ENCODE results near the gene NDNF.

The NDNF gene

DNA sequence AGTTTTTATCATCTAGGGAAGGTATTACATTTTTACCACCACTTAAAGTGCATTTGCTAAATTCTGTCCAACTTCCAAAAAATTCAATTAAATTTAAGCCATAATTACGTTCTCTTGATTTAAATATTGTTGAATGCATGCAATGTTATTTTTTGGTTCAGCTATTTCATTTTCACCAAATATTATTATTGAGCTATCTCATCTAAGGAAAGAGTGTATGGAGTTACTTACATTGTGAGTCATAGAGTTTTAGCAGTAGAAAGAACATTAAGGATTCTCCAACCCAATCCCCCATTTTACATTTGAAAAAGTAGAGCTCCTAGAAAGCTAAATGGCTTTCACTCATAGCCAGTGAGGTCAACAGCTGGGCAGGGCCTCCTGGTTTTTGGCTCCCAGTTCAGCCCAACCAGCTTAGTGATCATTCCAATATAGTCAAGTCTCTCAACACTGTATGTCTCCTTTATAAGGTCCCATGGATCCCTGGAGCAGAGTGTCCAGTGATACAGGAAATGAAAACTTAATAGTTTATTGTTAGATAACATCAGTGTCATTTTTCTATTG is 60.5 kb downstream of the NDNF start:
- DNase-seq, result no peak

DNA sequence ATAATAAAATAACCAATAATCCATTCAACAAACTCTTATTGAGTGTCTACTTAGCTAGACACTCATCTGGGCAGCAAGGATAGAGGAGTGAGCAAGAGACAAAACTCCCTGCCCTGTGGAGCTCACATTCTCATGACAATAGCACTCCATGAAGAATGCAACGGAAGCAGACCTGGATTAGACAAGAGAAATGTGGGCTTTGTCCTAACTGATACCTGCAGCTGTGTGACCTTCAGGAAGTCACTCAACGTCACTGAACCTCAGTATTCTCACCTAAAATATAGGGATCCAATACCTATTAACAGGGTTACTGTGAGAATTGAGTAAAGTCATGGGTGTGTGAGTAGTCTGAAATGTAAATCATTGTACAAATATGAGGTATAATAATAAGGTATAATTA is 61.2 kb downstream of the NDNF start:
- no peak for DNase-seq

DNA sequence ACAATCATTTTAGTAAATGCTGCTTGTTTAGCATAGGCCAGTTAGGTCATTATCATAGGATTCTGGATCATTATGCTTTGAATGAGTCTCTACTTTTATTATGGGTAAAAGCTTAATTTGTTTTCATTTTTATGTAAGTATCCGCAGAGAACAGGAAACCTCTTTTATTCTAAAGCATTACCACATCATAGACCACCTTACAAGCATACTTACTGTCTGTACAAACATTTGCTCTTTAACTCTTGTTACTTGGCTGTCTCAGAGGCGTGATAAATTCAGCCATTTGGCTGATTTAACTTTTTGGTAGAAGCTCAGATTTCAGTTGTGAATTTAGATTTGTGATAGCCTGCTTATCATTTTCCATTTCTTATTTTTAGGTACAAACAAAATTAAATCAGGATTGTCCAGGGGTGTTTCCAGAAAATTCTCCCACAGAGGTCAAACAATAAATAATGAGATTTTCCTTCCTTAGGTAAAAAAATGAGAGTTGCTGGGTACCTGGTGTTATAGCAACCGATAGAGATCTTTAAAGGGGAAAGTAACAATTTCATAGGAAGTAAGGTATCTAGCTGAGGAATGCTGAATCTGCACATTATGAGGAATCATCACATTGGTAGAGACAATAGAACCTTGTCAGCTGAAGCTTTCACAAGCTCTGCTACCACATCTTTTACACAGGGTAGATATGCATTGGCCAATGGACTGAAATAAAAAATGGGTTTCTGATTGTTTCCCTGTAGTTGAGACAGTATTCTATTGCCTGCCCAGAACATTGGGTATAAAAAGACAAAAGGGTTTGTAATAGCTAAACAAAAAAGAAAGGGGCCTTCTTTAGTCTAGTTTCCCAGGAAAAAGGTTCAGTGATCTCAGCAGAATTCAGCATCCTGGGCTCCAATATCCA is 62.5 kb downstream of the NDNF start:
- no peak for DNase-seq

DNA sequence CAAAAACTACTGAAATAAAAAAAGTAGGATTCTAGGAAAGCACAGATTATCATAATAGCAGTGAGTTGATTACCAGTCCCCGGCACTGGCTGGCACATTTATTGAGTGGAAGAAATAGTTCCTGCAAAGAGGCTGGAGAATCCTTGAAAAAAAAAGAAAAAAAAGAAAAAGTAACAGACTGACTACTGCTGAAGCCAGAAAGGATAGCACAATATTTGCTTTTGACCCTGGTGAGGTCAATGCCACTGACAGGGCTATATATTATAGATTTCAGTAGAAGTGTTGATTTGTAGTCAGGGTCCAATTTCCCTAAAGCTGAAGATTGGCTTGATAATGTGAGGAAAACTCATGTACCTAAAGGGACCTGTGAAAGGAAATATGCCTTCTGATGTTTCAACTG is 64.7 kb downstream of the NDNF start:
- no peak for DNase-seq

DNA sequence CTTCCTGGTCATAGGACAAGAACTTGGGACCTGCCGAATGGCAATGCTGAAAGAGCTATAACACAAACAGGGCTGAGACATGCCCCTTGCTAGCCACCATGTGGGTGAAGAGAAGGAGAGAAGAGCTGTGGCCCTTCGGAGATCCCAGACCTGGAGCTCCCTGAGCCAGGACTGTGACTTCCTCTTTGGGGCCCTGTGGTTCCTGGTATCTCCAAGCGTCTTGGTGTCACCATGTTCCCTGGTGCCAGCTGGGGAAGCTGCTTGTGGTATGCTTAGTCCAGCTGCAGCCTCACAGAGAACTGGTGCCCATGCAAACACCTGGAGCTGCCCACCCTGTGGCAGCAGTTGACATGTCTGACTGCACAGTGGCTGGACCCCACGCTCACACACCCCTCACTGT is 68.5 kb downstream of the NDNF start:
- DNase-seq, result no peak

DNA sequence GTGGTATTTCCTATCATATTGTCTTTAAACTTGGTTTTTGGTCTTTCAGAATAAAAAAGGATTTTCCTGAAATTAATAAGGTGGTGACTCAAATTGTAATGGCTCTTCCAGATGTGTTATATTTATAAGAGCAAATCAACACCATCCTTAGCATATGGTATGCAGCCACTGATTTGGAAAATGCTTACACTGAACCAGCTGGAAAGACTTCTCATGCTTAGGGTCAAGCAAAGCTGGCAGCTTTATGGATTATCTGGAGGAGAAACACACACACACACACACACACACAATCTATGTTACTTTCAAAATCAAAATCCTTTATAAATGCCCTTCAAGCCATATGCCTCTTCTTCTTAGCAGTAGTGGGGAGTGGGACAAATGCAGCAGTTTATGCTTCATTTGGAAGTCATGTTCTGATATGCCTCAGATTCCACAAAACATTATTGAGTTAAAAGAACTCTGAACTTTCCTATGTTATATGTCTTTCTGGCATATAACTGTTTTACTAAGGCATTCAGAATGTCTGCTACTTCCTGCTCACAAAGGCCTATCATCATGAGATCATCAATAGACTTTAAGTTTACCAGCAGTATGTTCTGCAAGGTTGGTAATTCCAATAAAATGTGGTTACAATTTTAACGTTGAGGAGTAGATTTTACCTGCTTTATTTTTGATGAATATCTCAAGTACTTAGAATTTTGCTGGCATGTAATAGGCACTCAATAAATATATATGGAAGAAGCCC is 76.9 kb downstream of the NDNF start:
- DNase-seq, result no peak

DNA sequence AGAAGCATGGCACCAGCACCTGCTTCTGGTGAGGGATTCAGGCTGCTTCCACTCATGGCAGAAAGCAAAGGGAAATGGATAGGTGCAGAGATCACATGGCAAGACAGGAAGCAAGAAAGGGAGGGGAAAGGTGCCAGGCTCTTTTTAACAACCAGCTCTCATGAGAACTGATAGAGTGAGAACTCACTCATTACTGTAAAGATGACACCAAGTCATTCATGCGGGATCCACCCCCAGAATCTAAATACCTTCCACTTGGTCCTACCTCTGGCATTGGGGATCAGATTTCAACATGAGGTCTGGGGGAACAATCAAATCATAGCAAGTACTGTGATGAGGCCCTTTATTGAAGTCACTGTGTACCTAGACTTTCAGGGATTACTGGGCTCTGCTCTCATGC is 77.8 kb downstream of the NDNF start:
- DNase-seq, result no peak

DNA sequence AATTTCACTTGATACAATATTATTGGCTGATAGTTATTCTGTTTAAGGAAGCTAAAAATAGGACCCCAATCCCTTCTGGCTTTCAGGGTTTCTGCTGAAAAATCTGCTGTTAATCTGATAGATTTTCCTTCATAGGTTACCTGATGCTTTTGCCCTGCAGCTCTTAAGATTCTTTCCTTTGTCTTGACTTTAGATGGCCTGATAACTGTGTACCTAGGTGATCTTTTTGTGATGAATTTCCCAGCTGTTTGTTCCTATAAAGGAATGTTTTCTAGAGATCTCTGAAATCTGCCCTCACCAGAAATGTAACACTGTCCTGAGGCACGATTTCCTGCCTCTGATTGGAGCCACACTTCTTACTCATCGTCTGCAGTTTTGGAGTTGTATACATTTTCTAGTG is 80.5 kb downstream of the NDNF start:
- DNase-seq, result no peak

DNA sequence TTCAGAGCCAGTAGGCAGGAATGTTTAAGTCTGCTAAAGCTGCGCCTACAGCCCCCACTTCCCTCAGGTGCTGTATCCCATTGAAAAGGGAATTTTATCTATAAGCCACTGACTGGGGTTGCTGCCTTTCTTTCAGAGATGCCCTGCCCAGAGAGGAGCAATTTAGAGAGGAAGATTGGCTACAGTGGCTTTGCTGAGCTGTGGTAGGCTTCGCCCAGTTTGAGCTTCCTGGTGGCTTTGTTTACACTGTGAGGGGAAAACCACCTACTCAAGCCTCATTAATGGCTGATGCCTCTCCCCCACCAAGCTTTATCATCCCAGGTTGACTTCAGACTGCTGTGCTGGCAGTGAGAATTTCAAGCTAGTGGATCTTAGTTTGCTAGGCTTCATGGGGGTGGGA is 82.1 kb downstream of the NDNF start:
- DNase-seq, result no peak
